Activated CD4-positive, CD25-positive, alpha-beta regulatory T cell (primary cell): ENCODE data around the gene CASK.
"Not testable (repeated sequence)": the region's sequence is repeated elsewhere in the genome, so short reads cannot be mapped to it uniquely, and the experiment has no call there.

ENCODE experiments used
- DNase-seq, 4 experiments: peaks; one replicate each; lab custom pipeline; 2025; lab: John Stamatoyannopoulos, UW

Gene CASK

DNA sequence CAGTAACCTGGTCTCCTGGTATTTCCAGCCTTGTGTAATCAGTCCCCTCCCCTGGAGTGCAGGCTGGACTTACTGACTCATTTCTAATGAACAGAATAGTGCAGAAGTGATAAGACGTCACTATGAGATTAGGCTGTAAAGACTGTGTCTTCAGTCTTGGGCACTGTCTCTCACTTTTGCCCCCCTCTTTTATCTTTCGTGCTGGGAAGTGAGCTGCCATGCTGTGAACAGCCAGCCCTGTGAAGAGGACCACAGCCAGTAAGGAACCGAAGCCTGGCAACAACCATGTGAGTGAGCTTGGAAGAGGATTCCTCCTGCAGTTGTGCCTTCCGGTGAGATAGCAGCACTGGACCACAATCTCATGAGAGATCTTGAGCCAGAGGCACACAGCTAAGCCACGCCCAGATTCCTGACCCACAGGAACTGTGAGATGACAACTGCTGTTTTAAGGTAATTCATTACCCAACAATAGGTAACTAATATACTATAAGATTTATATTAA is 302.1 kb downstream of the CASK start:
- no peak for DNase-seq

DNA sequence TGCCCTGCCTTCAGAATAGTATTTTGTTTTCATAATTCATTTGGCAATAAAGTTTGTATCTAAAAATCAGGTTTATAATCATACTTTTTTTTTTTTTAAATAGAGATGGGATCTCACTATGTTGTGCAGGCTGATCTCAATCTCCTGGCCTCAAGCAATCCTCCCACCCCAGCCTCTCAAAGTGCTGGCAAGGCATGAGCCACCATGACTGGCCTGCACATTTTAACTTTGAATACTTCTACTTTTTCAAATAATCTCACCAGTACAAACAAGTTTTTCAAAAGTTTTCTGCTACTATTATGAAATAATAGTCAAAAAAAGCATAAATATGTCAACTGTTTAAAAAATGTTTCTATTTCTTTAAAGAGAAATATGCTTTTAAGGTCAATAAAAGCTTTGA is 304.1 kb downstream of the CASK start:
- DNase-seq = no peak

DNA sequence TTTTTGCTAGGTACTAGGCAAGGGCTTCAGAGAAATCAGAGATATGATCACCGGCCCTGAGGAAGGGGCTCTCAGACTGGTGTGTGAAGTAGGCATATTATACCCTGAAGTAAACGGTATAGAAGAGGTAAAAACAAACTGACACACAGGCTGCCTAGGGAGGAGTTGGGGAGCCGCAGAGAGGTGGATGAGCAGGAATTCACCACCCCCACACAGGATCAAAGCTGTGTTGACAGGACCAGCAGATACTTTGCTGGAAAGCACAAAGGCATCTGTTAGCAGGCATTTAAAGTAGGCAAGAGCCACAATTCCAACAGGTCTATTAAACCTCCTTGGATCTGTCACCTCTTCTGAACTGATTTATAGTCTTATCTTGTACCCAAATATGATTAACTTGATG is 306.4 kb downstream of the CASK start:
- DNase-seq = no peak

DNA sequence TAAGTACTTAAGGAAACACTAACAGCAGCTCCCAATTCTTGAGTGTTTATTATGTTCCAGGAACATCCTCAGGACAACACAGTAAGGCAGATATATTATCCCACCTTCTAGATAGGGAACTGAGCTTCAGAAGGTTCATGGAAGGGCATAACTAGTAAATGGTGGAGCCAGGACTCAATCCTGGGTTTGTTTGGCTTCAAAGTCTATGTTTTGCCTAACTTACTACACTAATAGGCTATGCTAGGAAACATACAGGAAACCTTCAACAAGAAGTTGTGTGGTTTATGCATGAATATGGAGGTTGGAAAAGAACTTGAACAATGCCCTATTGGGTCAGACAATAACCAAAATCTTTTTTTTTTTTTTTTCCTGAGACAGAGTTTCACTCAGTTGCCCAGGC is 307.1 kb downstream of the CASK start:
- DNase-seq = no peak

DNA sequence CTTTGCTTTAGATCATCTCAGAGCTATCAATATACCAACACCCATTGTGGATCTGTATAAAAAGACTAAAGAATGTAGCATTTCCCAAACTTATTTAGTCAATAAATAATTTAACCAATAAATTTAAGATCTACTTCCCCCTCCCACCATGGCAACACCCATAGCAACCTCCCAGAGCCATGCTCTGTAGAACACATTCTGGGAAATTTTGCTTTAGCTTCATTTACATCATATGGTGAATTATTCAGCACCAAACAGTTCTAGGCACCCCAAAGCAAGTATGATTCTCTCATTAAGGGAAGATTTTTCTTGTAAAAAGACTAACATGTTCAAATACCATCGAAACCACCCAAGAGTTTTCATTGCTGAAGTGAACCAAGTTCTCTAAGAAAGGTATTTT is 315.1 kb downstream of the CASK start:
- no peak for DNase-seq

DNA sequence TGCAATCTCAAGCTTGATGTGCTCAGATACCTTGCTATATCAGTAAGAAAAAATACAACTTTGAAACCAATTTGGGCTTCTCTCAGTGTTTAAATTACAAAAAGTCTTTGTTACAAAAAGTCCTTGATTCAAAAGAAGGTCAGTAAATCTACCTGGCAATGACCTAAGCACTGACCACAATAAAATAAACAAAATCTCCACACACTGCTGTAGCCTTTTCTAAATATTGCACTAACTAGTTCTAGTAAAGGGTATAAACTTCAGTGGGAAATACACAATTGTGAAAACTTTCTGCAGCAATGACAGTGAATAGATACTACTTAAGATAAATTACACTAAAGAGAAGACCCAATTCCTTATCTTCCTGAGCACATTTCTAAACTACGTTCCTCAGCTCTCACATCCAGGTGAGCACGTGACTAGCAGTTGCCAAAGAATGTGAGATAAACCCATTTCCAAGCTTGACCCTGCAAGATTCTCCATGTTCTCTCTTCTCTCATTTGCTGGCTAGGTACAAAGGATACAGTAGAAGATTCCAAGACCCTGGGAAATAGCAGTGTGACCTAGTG is 316.0 kb downstream of the CASK start:
- no peak for DNase-seq

DNA sequence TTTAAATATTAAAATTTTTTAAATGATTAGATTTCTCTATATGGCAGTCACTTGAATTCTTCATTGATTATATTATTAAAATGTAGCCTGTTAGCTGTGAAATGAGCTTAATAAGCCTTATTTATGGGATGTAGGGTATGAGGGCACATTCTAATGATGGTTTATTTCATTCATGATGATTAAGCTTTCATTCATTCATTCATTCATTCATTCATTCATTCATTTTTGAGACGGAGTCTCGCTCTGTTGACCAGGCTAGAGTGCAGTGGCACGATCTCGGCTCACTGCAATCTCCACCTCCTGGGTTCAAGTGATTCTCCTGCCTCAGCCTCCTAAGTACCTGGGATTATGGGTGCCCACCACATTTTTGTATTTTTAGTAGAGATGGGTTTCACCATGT is 317.3 kb downstream of the CASK start:
- not testable (repeated sequence) for DNase-seq

DNA sequence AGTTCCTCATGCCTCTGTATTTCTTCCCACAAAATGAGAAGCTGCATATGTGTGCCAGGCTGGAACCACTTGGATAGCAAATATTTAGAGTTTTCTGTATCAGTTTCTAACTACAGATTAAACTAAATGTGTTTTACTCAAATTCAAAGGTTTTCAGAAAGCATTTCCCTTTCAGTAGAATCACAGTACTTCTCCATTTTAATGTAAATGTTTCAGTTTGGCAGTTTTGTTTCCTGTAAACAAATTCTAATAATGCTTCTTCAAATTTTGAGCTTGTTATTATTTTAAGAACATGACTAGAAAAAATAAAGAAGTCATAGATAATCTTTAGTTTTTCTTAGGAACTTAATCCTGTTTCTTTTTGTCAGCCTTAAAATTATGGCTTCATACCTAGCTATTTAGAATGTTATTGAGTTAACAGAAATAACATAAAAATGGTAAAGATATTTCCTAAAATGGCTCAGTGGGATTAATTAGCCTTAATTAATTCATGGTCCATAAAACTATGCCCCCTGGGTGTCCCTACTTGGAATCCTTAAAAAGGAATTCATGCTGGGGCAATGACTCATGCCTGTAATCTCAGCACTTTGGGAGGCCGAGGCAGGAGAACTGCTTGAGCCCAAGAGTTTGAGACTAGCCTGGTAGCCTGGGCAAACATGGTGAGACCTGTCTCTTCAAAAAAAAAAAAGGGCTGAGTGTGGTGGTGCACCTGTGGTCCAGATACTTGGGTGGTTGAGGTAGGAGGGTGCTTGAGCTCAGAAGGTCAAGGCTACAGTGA is 318.4 kb downstream of the CASK start:
- DNase-seq = no peak

DNA sequence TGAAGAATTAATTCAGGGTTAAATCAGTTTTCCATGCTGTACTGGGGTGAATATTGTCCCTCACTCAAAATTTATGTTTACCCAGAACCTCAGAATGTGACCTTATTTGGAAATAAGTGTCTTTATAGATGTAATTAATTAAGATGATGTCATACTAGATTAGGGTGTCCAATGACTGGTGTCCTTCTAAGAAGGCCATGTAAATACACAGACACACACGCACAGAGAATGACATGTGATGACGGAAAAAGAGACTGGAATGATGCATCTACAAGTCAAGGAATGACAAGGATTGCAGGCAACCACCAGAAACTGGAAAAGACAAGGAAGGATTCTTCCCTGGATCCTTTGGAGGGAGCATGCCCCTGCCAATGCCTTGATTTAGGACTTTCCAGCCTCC is 319.2 kb downstream of the CASK start:
- DNase-seq = no peak

DNA sequence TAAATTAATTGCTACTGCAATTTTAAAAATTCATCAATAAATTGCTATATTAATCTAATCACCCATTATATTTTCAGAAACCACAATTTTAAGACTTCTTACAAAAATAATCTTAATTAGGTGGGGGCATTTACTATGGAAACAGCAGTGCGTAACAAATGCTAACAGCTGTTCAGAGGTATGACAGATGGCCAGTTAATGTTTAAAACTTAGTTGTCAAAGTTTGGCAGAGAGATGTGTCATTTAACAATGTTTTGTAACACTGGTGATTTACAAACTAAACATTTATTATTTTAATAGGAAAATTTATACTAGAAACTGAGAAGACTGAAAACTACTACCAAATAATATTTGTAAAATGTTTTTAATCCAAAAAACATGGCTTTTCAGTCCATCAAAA is 319.8 kb downstream of the CASK start:
- no peak for DNase-seq

DNA sequence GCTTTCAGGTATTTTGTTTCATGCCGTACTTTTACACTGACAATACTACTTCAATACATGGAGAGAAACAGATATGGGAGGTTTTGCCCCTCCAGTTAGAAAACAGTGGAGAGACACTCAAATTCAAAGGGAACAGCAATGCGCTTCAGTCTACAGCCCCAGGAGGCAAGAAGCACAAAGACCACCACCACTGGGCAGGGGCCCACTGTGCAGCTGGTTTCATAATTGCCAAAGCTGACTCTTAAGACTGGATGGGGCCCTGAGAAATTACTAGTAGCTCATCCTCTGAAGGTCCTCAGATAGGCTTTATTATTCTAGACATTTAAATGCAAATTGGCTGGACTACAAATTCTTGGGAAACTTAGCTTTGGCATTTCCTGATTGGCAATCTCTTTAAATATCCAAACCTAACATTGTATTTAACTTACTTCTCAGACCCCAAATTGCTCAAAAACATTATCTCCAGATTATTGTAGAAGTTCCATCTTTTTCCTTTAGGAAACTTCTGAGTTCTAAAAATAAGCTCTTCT is 320.5 kb downstream of the CASK start:
- DNase-seq = no peak

DNA sequence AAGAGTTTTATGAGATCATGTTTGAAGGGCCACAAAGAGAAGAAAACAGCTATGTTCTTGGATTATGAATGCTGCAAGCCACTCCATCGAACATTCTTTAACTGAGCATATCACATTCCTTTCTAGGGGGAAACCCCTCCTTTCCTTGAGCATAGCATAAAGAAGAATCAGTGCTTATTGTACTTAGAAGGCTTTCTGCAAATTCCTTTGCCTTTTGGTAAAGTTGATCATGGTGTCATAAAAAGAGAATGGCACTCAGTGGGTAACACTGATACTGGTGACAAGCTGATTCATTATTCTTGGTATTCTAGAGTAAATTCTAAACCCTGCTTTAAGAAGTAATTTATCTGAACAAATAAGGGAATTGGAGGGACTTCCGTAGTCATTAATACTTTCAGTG is 323.1 kb downstream of the CASK start:
- no peak for DNase-seq

DNA sequence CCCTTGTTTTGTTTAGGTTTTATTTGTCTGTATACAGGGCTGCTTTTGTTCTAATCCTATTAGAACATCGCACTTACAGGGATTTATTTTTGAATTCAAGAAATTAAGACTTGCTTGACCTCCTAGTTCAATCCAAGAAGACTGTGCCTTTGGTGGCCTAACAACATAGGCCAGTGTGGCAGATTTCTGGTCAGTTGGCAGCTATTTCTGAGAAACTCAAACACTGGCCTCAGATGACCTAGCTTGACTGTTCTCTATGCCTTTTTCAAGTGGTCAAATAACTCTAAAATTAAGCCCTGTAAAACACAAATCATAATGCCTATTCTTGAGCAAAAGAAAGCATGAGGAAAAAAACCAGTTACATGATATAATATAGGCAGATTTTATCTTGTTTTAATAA is 323.8 kb downstream of the CASK start:
- DNase-seq = no peak

DNA sequence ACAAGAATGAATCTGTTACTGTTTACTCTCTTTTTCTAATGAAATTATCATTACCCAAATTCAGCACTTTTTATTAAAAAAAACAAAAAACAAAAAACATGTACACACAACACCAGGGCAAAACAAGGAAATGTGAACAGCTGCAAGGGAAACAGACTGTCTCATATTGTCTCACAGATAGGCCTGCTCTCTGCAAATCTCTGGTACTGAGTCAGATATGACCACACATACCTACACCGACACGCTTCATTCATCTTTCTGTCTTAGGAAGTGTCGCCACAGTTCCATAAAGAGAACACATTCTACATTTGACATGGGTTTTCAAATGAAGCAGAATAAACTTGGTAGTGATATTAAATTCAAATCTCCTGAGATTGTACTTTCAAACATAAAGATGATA is 326.8 kb downstream of the CASK start:
- DNase-seq = no peak

DNA sequence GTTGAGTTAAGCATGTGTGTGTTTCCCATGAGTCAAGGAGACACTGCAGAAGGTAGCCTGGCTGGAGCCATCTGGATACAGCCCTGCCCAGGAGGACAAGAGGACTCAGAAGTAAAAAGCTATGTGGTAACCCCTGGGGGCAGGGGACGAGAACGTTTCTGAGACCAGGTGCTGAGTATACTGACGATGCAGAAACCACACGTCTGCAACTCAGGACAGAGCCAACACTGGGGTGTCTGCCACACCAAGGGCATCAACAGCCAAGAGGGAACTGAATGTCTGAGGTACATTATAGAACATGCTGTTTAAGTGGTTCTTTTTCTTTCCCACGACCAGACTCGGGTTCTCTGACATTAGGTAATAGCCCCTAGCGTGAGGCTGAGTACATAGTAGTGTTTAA is 328.7 kb downstream of the CASK start:
- no peak for DNase-seq

DNA sequence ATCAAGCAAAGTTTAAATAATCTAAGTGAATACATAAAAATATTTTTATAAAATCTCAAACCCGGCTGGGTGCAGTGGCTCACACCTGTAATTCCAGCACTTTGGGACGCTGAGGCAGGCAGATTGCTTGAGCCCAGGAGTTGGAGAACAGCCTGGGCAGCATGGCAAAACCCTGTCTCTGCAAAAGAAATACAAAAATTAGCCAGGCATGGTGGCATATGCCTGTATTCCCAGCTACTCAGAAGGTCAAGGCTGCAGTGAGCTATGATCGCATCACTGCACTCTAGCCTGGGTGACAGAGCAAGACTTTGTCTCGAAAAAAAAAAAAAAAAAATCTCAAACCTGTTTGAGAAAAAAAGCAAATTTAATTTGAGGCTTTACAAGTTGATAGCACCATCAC is 331.4 kb downstream of the CASK start:
- DNase-seq = no peak

DNA sequence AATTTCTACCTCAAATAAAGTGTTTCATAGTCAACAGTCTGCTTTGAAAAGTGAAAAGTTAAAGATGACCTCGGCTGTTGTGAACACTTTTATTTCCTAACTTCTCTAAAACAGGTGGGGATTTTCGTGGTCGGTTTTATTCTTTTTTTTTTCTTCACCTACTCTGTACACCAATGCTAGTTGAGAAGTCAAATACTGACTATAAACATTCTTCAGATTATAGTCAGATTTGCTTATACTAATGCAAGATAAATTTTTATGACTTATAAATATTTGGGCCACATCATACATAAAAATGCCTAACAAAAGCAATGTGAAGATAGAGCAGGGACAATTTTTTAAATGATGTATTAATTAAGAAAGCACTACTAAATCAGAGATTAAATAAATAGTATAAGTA is 332.7 kb downstream of the CASK start:
- no peak for DNase-seq

DNA sequence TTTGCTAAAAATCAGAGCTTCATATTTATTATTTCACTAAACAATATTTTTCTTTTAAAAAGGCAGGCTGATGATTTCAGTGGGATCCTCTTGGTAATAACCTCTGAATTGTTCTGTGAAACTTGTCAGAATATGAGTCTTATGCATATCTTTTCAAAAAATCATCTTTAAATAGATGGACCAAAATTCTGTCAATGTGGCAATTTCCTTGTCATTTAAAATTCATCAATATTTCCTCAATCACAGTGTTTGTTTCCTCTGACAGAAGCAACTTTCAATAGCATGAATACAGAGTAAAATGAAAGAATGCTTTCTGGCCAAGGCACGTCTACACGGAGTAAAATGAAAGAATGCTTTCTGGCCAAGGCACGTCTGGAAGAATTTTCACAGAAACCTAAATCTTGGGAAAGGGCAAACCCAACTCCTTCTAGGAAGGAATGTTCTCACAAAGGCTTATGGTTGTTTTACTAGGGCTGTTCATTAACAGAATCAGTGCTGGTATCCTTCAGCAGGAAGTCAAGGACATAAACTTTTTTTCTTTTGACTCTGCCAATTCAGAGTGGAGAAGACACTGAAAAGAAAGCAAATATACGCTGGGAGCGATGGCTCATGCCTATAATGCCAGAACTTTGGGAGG is 333.6 kb downstream of the CASK start:
- no peak for DNase-seq

DNA sequence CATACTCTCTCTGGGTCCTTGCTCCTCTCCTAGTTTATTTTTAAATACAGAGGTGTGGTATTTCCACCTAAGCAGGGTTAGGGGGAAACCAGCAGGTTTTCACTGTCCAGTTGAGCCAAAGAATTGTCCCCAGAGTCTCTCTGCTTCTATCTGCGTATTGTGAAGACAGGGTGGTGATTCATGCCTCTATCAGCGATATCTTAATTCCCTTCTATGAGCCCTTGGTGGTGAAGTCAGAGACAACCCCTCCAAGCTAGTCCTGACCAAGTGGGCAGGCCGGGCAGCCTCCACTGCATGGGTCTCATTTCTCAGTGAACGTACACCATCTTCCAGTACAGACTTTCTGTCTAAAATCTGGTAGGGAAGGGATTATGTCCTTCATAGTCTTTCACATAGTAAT is 335.1 kb downstream of the CASK start:
- DNase-seq = no peak

DNA sequence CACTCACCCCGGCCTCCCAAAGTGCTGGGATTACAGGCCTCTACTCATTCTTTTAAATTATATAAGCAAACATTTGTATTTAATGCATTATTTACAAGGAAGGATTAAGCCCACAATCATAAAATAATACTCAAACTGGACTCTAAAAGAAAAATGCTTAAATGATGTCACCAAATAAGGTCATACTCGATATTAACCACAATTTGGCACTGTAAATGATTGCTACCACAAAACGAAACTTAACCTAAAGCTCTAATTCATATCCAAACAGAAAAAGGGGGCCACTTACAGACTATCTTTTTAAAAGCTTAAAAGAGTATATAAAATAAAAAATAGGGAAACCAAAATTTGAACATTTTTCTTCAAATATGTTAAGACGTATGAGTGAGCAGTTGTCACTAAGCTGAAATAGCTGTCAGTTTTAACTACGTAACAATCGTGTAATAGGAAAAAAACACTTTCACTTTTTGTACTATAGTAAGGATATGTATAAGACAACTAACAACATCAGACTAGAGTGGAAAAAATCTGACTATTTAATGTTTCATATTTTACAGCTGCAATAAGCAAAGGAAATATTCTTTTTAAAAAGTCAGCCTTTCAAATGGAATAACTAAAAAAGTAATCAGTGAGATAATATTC is 342.8 kb downstream of the CASK start:
- DNase-seq = no peak

DNA sequence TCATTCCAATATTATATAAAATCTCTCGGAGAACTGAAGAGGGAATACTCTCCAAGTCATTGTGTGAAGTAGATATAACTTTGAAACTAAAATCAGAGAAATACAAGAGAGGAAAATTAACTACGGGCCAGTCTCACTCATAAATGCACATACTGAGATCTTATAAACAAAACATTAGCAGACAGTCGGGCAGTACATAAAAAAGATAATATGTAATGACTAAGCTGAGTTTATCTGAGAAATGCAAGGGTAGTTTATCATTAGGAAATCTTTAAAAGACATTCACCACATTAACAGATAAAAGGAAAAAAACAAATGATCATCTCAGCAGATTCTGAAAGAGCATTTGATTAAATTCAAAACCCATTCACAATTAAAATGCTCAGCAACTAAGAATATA is 359.5 kb downstream of the CASK start:
- DNase-seq = no peak

DNA sequence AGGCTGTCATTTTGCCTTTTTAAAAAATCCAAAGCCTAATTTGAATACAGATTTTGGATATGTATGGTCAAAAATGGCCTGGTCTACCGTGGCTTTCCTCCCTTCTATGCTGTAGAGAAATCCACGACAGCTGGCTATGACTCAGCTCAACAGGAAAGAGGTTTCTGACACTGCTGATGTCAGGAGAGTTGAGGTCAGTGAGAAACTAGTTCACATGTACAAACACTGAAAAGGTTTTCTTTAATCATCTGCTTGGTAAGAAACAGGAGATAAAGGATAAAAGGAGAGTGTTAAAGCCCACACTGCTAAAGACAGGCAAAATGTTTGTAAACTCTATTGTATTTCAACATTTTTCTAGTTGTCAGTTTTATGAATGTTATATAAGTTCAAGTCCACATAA is 362.3 kb downstream of the CASK start:
- DNase-seq = no peak
